Activated B cell treated with CpG ODN at 0.5 μM for 24 hours (primary cell): Measurements from ENCODE around the gene USH2A. TPM values are rescaled to one million over a fixed set of nuclear protein-coding genes. Genes with fewer than 3 reads are reported as not detected.

ENCODE experiments used
- ATAC-seq: fragments of 200-7000 bp; cut with Tn5 transposase; one replicate; pipeline ENCODE4 v1.10.0; 2021; ENCODE audit warnings: low read depth, mild to moderate bottlenecking, moderate library complexity
- CTCF ChIA-PET: fragments of 350-600 bp; sonication (Branson Sonifier 250); formaldehyde crosslinking; loops from one replicate; lab custom pipeline; 2021; ENCODE audit warnings: antibody characterized with exemption; lab: Charles Lee
- POLR2A ChIA-PET: fragments of 350-600 bp; sonication (Branson Sonifier 250); formaldehyde crosslinking; loops from one replicate; lab custom pipeline; 2021; ENCODE audit warnings: antibody characterized with exemption; lab: Charles Lee
- DNase-seq: peaks from one replicate; pipeline ENCODE4 v3.0.0; 2022
- H3K27ac Mint-ChIP-seq: one replicate; pipeline ENCODE4 v1.8.0; 2020; ENCODE audit warnings: mixed read lengths
- H3K27me3 Mint-ChIP-seq: one replicate; pipeline ENCODE4 v1.8.0; 2021; ENCODE audit warnings: mixed read lengths
- H3K36me3 Mint-ChIP-seq: one replicate; pipeline ENCODE4 v1.8.0; 2021; ENCODE audit warnings: low read depth, mixed read lengths
- H3K4me1 Mint-ChIP-seq: one replicate; pipeline ENCODE4 v1.8.0; 2021; ENCODE audit warnings: mixed read lengths
- H3K4me3 Mint-ChIP-seq: one replicate; pipeline ENCODE4 v1.8.0; 2020; ENCODE audit warnings: mild to moderate bottlenecking, mixed read lengths
- H3K9me3 Mint-ChIP-seq: one replicate; pipeline ENCODE4 v1.8.0; 2020; ENCODE audit warnings: mixed read lengths
- CTCF ChIP-seq: fragments of 200-600 bp; IDR thresholded peaks from one replicate; pipeline ENCODE4 v1.8.0; 2022; ENCODE audit warnings: antibody characterized with exemption, mild to moderate bottlenecking
- intact Hi-C: fragments of 100-400 bp; cut with micrococcal nuclease; formaldehyde crosslinking; loops from one replicate; pipeline ENCODE4 v1.15.1; 2024
- total RNA-seq: library from RNA; stranded (reverse); gene quantifications from 2 replicates; pipeline ENCODE4 v1.2.3, GENCODE V29; 2022

Gene USH2A
- total RNA-seq, 1 donor from 2014 or later = not detected

- intact Hi-C loops = no loop called here
- ChIA-PET CTCF (no interaction called here), POLR2A (no interaction called here)
- ATAC-seq = no peak
- Mint-ChIP-seq H3K27ac (no peak overlapping the region), H3K4me3 (no peak overlapping the region), H3K9me3 (no peaks in the 10 kb centered on the region), H3K4me1 (no peaks in the 10 kb centered on the region), H3K36me3 (no peaks in the 10 kb centered on the region), H3K27me3 (no peaks in the 10 kb centered on the region)
- TF ChIP-seq CTCF = no peak
- DNase-seq = no peak
These were observed 630.1 kb downstream of the USH2A start for GRCh38 chr1:215793180-215793579.

GRCh38 chr1:215792446-215792845 lies 630.8 kb downstream of the USH2A start:
- no peak overlapping the region for H3K4me3 Mint-ChIP-seq
- CTCF ChIA-PET = no interaction called here
- H3K36me3 Mint-ChIP-seq = no peaks in the 10 kb centered on the region
- no peak for ATAC-seq
- no peaks in the 10 kb centered on the region for H3K9me3 Mint-ChIP-seq
- H3K4me1 Mint-ChIP-seq = no peaks in the 10 kb centered on the region
- no peak for TF ChIP-seq CTCF
- DNase-seq = no peak
- no peak overlapping the region for H3K27ac Mint-ChIP-seq
- POLR2A ChIA-PET = no interaction called here
- H3K27me3 Mint-ChIP-seq = no peaks in the 10 kb centered on the region
- intact Hi-C loops = no loop called here

GRCh38 chr1:215789981-215790380 lies 633.3 kb downstream of the USH2A start:
- Mint-ChIP-seq H3K36me3 (no peaks in the 10 kb centered on the region), H3K4me3 (no peak overlapping the region), H3K27ac (no peak overlapping the region), H3K4me1 (no peaks in the 10 kb centered on the region), H3K27me3 (no peaks in the 10 kb centered on the region), H3K9me3 (no peaks in the 10 kb centered on the region)
- ATAC-seq (no peak), DNase-seq (no peak)
- CTCF ChIA-PET = no interaction called here
- POLR2A ChIA-PET = no interaction called here
- no peak for TF ChIP-seq CTCF
- intact Hi-C loops = no loop called here

GRCh38 chr1:215786997-215787396 lies 636.3 kb downstream of the USH2A start:
- Mint-ChIP-seq H3K4me3 (no peak overlapping the region), H3K36me3 (no peaks in the 10 kb centered on the region), H3K27me3 (no peaks in the 10 kb centered on the region), H3K27ac (no peak overlapping the region), H3K9me3 (no peaks in the 10 kb centered on the region), H3K4me1 (no peaks in the 10 kb centered on the region)
- intact Hi-C loops = no loop called here
- ChIA-PET POLR2A (no interaction called here), CTCF (no interaction called here)
- no peak for ATAC-seq
- no peak for TF ChIP-seq CTCF
- DNase-seq = no peak

- ChIA-PET POLR2A (no interaction called here), CTCF (no interaction called here)
- ATAC-seq (no peak), DNase-seq (no peak)
- Mint-ChIP-seq H3K27me3 (no peaks in the 10 kb centered on the region), H3K27ac (no peak overlapping the region), H3K36me3 (no peaks in the 10 kb centered on the region), H3K4me3 (no peak overlapping the region), H3K4me1 (no peaks in the 10 kb centered on the region), H3K9me3 (no peaks in the 10 kb centered on the region)
- intact Hi-C loops = no loop called here
- TF ChIP-seq CTCF = no peak
These were observed 642.6 kb downstream of the USH2A start for GRCh38 chr1:215780641-215781040.
